Activated naive CD4-positive, alpha-beta T cell treated with anti-CD3 and anti-CD28 coated beads, Interleukin-2, amount 10 ng/mL, durations not matched to agents 5 hours and 36 hours (primary cell): Measurements from ENCODE around the gene CTXN3. TPM values are rescaled to one million over a fixed set of nuclear protein-coding genes. Genes with fewer than 3 reads are reported as not detected.

Source experiments
- total RNA-seq, 2 experiments: library from RNA; stranded (reverse); gene quantifications; one replicate each; pipeline ENCODE4 v1.2.3, GENCODE V29; 2021

The CTXN3 gene
- total RNA-seq = not detected

GRCh38 chr5:127649018-127649439 is at the start of gene CTXN3:
TSS of gene CTXN3 (plus strand) at chr5:127649082. CDS start at chr5:127657522, 8,440 bp downstream.

GRCh38 chr5:127702926-127703561 is 54.2 kb downstream of the CTXN3 start, which contains the start of gene CCDC192:
TSS of gene CCDC192 (plus strand) at chr5:127703391. CDS start at chr5:127703446, 55 bp downstream.

Other genes with a start within 250 kb of the CTXN3 start
- gene PRRC1, start 131.4 kb upstream of the CTXN3 start, total RNA-seq = 10 to 100 TPM; 45.4 to 49.3 TPM
- gene CCDC192, start 54.3 kb downstream of the CTXN3 start, total RNA-seq = not detected